Anterior cingulate cortex (tissue), 58 donors: Measurements from ENCODE around the gene OR2G6.
"Not testable (repeated sequence)": the region's sequence is repeated elsewhere in the genome, so short reads cannot be mapped to it uniquely, and the experiment has no call there.

Source experiments
- DNase-seq, 58 donors: peaks; one replicate each; lab custom pipeline; 2025; lab: John Stamatoyannopoulos, UW

Gene OR2G6

GRCh38 chr1:248507773-248508172 is at the start of gene OR2G6:
TSS of gene OR2G6 (plus strand) at chr1:248508073. CDS start at chr1:248521647, 13,574 bp downstream.
- DNase-seq, result not testable (repeated sequence)

DNA sequence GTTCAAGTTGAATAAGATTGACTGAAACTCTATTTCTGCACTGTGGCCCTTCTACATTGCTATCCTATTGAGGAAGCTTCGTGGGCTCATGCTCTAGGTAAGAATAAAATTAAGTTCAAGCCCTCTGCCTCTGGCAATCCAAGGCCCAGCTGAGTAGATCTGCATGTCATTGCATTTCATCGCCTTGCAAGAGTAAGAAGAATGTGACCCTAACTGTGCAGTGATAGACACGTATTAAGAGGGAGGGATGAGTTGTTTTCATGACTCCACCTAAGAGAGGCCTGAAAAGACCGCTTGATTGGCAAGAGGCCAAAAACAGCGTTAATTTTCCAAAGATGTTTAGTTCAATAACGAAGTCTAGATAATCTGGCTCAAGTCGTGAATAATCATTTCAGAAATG is 48.8 kb upstream of the OR2G6 start:
- not testable (repeated sequence) for DNase-seq

GRCh38 chr1:248471154-248471553 is 36.7 kb upstream of the OR2G6 start:
- DNase-seq, result no peak

DNA sequence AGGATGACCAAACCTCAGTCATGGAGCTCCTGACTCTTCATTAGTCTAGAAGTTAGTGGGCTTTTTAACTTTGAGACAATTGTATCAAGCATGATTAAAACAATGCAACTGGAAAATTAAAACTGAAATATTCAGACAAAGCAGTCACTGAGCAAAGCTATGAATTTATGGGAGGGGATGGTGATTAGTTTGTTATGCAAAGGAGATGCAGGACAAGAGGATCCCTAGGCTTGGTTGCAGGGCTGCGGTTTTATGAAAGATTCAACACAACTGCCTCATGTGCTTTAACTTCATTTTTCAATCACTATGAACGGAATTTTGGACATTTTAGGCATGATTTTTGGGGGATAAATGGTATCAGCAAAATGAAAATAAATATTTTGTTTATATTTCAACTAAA is 35.8 kb upstream of the OR2G6 start:
- DNase-seq, result not testable (repeated sequence)

GRCh38 chr1:248473051-248473450 is 34.8 kb upstream of the OR2G6 start, which contains the start of gene OR2T3:
TSS of gene OR2T3 (plus strand) at chr1:248473351. CDS start at chr1:248473351, 0 bp downstream.
- not testable (repeated sequence) for DNase-seq

- DNase-seq, result not testable (repeated sequence)
These were observed 32.2 kb upstream of the OR2G6 start for GRCh38 chr1:248475660-248476059.

GRCh38 chr1:248481686-248482579 is 25.9 kb upstream of the OR2G6 start:
- DNase-seq, result not testable (repeated sequence)

GRCh38 chr1:248488289-248488688 is 19.6 kb upstream of the OR2G6 start, which contains the start of gene OR2T5:
TSS of gene OR2T5 (plus strand) at chr1:248488589. CDS start at chr1:248488589, 0 bp downstream.
- DNase-seq, result not testable (repeated sequence)

- DNase-seq, result not testable (repeated sequence)
These were observed 11.2 kb upstream of the OR2G6 start for GRCh38 chr1:248496661-248497060.

DNA sequence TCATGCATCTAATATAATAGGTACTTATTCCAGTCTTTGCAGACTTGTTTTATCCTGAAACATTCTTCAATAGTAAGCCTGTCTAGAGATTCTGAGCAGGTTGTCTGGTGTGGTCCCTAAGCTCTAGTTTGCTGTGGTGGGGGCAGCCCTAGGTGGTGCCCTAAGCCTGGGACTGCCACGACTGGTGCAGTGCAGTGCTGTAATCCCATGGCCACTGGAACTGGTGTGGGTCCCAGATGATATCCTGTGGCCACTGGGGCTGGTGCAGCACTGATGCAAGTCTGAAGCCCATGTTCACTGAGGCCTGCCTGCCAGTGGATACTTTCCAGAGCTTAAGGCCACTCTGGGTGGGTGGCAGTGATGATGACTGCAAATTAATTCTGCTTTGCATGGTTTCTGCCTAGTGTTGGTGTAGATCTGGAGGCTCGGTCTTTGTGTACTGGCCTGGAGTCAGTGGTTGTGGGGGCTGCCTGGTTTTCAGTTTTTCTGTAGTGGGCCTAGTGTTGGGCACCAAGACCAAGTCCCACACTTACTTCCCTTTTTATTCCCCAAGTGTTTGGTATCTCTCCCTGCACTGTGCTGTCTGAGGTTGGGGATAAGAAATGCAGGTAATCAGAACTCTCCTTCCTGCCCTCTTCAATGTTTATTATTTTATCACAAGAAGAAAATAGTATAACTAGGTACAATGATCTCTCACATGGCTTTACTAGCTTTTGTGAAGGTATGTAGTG is 7.4 kb upstream of the OR2G6 start:
- DNase-seq, result not testable (repeated sequence)

GRCh38 chr1:248510217-248510616 is 2.3 kb downstream of the OR2G6 start:
- DNase-seq, result not testable (repeated sequence)

DNA sequence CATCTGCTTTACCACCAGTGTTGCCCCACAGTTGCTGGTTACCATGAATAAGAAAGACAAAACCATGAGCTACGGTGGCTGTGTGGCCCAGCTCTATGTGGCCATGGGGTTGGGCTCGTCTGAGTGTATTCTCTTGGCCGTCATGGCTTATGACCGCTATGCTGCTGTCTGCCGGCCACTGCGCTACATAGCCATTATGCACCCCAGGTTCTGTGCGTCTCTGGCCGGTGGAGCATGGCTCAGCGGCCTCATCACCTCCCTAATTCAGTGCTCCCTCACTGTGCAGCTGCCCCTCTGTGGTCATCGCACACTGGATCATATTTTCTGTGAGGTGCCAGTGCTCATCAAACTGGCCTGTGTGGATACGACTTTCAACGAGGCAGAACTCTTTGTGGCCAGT is 14.0 kb downstream of the OR2G6 start:
- DNase-seq, result no peak

- not testable (repeated sequence) for DNase-seq
These were observed 29.6 kb downstream of the OR2G6 start for GRCh38 chr1:248537449-248537848.

- not testable (repeated sequence) for DNase-seq
These were observed 39.5 kb downstream of the OR2G6 start for GRCh38 chr1:248547383-248547782.

DNA sequence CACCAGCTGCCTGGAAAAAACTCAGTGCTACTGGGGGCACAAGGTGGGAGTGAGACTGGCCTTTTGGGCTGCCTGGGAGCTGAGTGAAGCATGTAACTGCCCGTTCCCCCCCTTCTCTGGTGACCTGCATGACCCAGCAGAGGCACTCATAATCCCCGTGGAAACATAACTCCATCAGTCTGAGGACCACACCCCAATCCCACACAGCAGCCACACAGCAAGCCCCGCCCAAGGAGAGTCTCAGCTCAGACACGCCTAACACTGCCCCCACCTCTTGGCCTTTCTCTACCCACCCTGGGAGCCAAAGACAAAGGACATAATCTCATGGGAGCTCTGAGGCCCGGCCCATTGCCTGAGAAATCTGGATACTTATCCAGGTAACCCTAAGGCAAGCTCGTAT is 43.2 kb downstream of the OR2G6 start:
- not testable (repeated sequence) for DNase-seq

- not testable (repeated sequence) for DNase-seq
These were observed 54.8 kb downstream of the OR2G6 start, which contains the start of gene OR2T29 for GRCh38 chr1:248562672-248563071. TSS of gene OR2T29 (minus strand) at chr1:248562772. CDS start at chr1:248559491, 3,281 bp downstream.

GRCh38 chr1:248565530-248566373 is 57.9 kb downstream of the OR2G6 start:
- DNase-seq, result not testable (repeated sequence)

DNA sequence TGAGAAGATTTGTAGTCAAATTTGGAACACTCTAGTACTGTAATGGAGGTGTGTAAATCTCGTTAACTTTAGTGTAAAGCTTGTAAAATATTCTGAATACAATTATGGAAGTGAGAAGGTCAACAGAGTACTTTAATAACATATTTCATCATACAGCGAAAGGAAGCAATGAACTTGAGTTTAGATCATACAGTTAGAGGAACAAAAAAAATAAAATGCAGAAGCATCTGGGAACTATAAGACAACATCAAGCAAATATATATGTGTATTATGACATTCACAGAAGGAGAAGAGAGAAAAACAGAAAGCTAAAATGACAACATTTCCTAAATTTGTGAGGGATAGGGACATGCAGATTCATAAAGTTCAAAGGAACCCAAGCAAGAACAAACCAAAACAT is 61.2 kb downstream of the OR2G6 start:
- DNase-seq, result not testable (repeated sequence)

DNA sequence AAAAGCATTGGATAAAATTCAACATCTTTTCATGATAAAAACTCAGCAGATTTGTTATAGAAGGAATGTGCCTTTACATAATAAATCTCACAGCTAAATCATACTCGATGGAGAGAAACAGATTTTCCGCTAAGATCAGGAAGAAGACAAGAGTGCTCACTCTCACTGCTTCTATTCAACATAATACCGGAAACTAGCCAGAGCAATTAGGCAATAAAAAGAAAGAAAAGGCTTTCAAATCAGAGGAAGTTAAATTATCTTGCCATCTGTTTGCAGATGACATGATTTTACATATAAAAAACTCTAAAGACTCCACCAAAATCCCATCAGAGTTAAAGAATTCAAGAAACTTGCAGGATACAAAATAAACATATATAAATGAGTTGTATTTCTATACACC is 62.9 kb downstream of the OR2G6 start:
- not testable (repeated sequence) for DNase-seq

DNA sequence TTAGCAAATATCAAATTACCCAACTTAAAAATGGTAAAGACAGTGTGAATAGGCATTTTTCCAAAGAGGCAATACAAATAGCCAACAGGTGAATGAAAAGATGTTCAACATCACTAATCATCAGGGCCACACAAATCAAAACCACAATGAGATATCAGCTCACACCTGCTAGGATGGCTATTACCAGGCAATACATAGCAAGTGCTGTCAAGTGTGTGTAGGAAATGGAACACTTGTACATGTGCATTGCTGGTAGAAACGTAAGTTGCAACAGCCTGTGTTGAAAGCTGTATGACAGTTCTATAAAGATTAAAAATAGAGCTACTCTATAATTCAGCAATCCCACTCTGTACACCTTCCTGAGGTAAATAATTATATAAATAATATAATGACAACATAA is 64.2 kb downstream of the OR2G6 start:
- DNase-seq, result not testable (repeated sequence)
